HepG2 (cell line): Measurements from ENCODE around the gene PLEKHA5. TPM values are rescaled to one million over a fixed set of nuclear protein-coding genes. Genes with fewer than 3 reads are reported as not detected.
A peak's percentile ranks its signal among the peaks of the same experiment; 100 is the strongest.

Source experiments
- ATAC-seq: fragments of 200-7000 bp; cut with Tn5 transposase; 3 replicates; pipeline ENCODE4 v1.9.1; 2020; ENCODE audit warnings: mild to moderate bottlenecking, moderate library complexity
- BruUV-seq: library from RNA; stranded (reverse); fragments of 400-500 nt; replicated peaks from 2 replicates; lab custom pipeline; 2021; lab: Mats Ljungman, UMichigan
- CTCF ChIA-PET: fragments of 300-600 bp; formaldehyde crosslinking; extraction: SDS; loops from one replicate; lab custom pipeline; 2021; ENCODE audit warnings: low total read pairs, inconsistent platforms, low intra/inter-chr PET ratio; lab: Yijun Ruan, JAX
- POLR2A ChIA-PET: fragments of 350-600 bp; sonication (Branson Sonifier 250); formaldehyde crosslinking; loops from one replicate; lab custom pipeline; 2020; ENCODE audit warnings: antibody characterized with exemption, inconsistent platforms; lab: Yijun Ruan, JAX
- DNase-seq: peaks from one replicate; pipeline ENCODE4 v3.0.0-alpha.2; 2015; ENCODE audit warnings: low spot score
- FAIRE-seq: peaks from 3 replicates; lab custom pipeline; 2011; peaks lifted over from hg19 to GRCh38; lab: Jason Lieb, UNC
- H2AFZ ChIP-seq: one replicate; pipeline ENCODE4 v1.6.1; 2011; ENCODE audit warnings: low read length, inconsistent platforms
- H3K27ac ChIP-seq: fragments of 300-600 bp; 3 replicates; pipeline ENCODE4 v1.8.0; 2011; ENCODE audit warnings: mixed run types, mild to moderate bottlenecking, mixed read lengths, low read length, inconsistent platforms; ENCODE audit not compliant: insufficient read depth; ENCODE audit errors: extremely low read length
- H3K27me3 ChIP-seq, 2 experiments: fragments of 200-600 bp in 1 of 2; 2 replicates in 1 of 2; 3 replicates in 1 of 2; pipeline versions ENCODE4 v1.6.0 to v1.8.0; 2011; ENCODE audit warnings: low read length in 2 of 2, mild to moderate bottlenecking in 2 of 2, moderate library complexity in 2 of 2, inconsistent platforms in 1 of 2; ENCODE audit not compliant: insufficient read depth in 2 of 2, control insufficient read depth in 1 of 2
- H3K36me3 ChIP-seq, 2 experiments: fragments of 200-600 bp in 1 of 2; replicated peaks in 1 of 2; 2 replicates in 1 of 2; 3 replicates in 1 of 2; pipeline versions ENCODE4 v1.5.1 to v1.8.0; 2011; ENCODE audit warnings: low read length in 2 of 2, inconsistent platforms in 1 of 2; ENCODE audit not compliant: insufficient read depth in 2 of 2, control insufficient read depth in 1 of 2
- H3K4me1 ChIP-seq: 2 replicates; pipeline ENCODE4 v1.5.1; 2012; ENCODE audit warnings: low read length, inconsistent platforms; ENCODE audit not compliant: insufficient read depth
- H3K4me2 ChIP-seq: 2 replicates; pipeline ENCODE4 v1.6.0; 2011; ENCODE audit warnings: low read depth, low read length, inconsistent platforms
- H3K4me3 ChIP-seq, 3 experiments: fragments of 200-600 bp in 1 of 3; sonication (generic), shearing (Covaris generic) in 1 of 3; replicated peaks in 1 of 3; 2 replicates each; pipeline ENCODE4 v1.5.1; 2011 to 2016; ENCODE audit warnings: low read length in 3 of 3, inconsistent platforms in 2 of 3, low read depth in 2 of 3, mild to moderate bottlenecking in 2 of 3, control low read depth in 1 of 3, mixed read lengths in 1 of 3; ENCODE audit not compliant: insufficient read depth in 1 of 3
- H3K79me2 ChIP-seq: one replicate; pipeline ENCODE4 v1.6.1; 2011; ENCODE audit warnings: low read length, inconsistent platforms; ENCODE audit not compliant: insufficient read depth
- H3K9ac ChIP-seq: 2 replicates; pipeline ENCODE4 v1.6.0; 2011; ENCODE audit warnings: mild to moderate bottlenecking, low read depth, low read length, inconsistent platforms; ENCODE audit not compliant: insufficient read depth
- H3K9me3 ChIP-seq: 2 replicates; pipeline ENCODE4 v1.5.1; 2012; ENCODE audit warnings: mild to moderate bottlenecking, low read length
- H4K20me1 ChIP-seq: 2 replicates; pipeline ENCODE4 v1.6.0; 2011; ENCODE audit warnings: inconsistent platforms, mild to moderate bottlenecking, low read length, moderate library complexity; ENCODE audit not compliant: insufficient read depth
- GATAD1 ChIP-seq: IDR thresholded peaks from 2 replicates; pipeline ENCODE4 v1.6.1; 2016; ENCODE audit warnings: missing genetic modification reagents, missing compliant biosample characterization
- HDAC1 ChIP-seq: sonication (generic); formaldehyde crosslinking; IDR thresholded peaks from 2 replicates; pipeline ENCODE4 v1.5.1; 2020; ENCODE audit warnings: mild to moderate bottlenecking, missing genetic modification reagents
- MAFK ChIP-seq, 2 experiments: IDR thresholded peaks in 1 of 2; conservative IDR thresholded peaks in 1 of 2; 2 replicates each; pipeline ENCODE4 v1.6.1; 2011; ENCODE audit warnings: improper control_type of control experiment in 2 of 2, low read length in 2 of 2
- MAZ ChIP-seq, 2 experiments: sonication (generic) in 1 of 2; formaldehyde crosslinking in 1 of 2; IDR thresholded peaks; 2 replicates each; pipeline versions ENCODE4 v1.5.0 to v1.6.1; 2012 to 2020; ENCODE audit warnings: low read depth in 2 of 2, mild to moderate bottlenecking in 2 of 2, borderline replicate concordance in 1 of 2, improper control_type of control experiment in 1 of 2, low read length in 1 of 2, missing genetic modification reagents in 1 of 2, moderate library complexity in 1 of 2
- STAT5B ChIP-seq: sonication (generic); formaldehyde crosslinking; IDR thresholded peaks from 2 replicates; pipeline ENCODE4 v1.4.0; 2020; ENCODE audit warnings: missing genetic modification reagents
- TEAD3 ChIP-seq: optimal IDR thresholded peaks from 2 replicates; pipeline ENCODE3; 2016; ENCODE audit warnings: borderline replicate concordance
- ZNF136 ChIP-seq: sonication (generic); formaldehyde crosslinking; IDR thresholded peaks from 2 replicates; pipeline ENCODE4 v1.8.1; 2022; ENCODE audit warnings: low read depth, mild to moderate bottlenecking, moderate library complexity, missing genetic modification reagents
- ZNF382 ChIP-seq: sonication (generic); formaldehyde crosslinking; IDR thresholded peaks from 2 replicates; pipeline ENCODE4 v1.5.0; 2020; ENCODE audit warnings: missing genetic modification reagents, mild to moderate bottlenecking, borderline replicate concordance
- WGBS: methylation state at CpG from one replicate; pipeline ENCODE4 v1.1.6; 2017; ENCODE audit warnings: low lambda C conversion rate; 5-methylcytosine and 5-hydroxymethylcytosine counted together
- in situ Hi-C: cut with HindIII; loops from 2 replicates; pipeline ENCODE4 v1.10.0; 2017; ENCODE audit warnings: low pct_unique_long_range_greater_than_20kb; ENCODE audit not compliant: extremely low pct_ligation_motif_present
- intact Hi-C: fragments of 100-400 bp; cut with micrococcal nuclease; formaldehyde crosslinking; loops from one replicate; pipeline ENCODE4 v1.10.0; 2022; ENCODE audit not compliant: unreplicated experiment
- polyA plus RNA-seq, 8 experiments: library from polyadenylated mRNA; depleted of rRNA in 3 of 8; stranded (reverse) in 7 of 8; unstranded in 1 of 8; fragments of >200 nt; fragmentation: Illumina TruSeq in 4 of 8; extraction: Trizol in 4 of 8; gene quantifications; 2 replicates each; pipeline versions ENCODE4 v1.2.1 to v1.2.3, GENCODE V29; 2011 to 2016; ENCODE audit warnings: low read depth in 4 of 8, missing spikeins in 1 of 8, mixed read lengths in 1 of 8; ENCODE audit not compliant: insufficient read depth in 1 of 8
- total RNA-seq, 5 experiments: library from RNA; depleted of rRNA; stranded (reverse); fragments of >200 nt; fragmentation: Illumina TruSeq; extraction: Trizol; gene quantifications; 2 replicates each; pipeline ENCODE4 v1.2.3, GENCODE V29; 2016; ENCODE audit warnings: low read depth in 1 of 5

The PLEKHA5 gene
- total and polyA plus RNA-seq, 2 of the 13 experiments (the other 11 are each of a cell fraction or from before 2014, with no cell fraction given): 4.2 to 15.4 TPM

GRCh38 chr12:19402211-19402610 lies 272.7 kb downstream of the PLEKHA5 start:
- Histone ChIP-seq H3K27ac (no peak overlapping the region), H3K36me3 (no peaks in the 10 kb centered on the region), H4K20me1 (no peaks in the 10 kb centered on the region)
- DNase-seq: peak; percentile 15
- no TSS peak for BruUV-seq
- FAIRE-seq: no peak
- TF ChIP-seq MAZ (IDR thresholded peaks at IDR 0.05; ENCODE audit: borderline replicate concordance, low read depth, low read length) (no peak), MAZ (CRISPR knock-in tag; IDR thresholded peaks at IDR 0.05; ENCODE audit: low read depth) (no peak), STAT5B (no peak), MAFK (conservative IDR thresholded peaks at IDR 0.05 in 1 of 2, IDR thresholded peaks at IDR 0.05 in 1 of 2; ENCODE audit: low read length in 2 of 2) (0 out of 4 replicates have a peak, but pooled peaks of 1 of the 2 experiments have one; percentile 3), HDAC1 (CRISPR knock-in tag) (no peak), GATAD1 (no peak), ZNF382 (CRISPR knock-in tag) (no peak), TEAD3 (CRISPR knock-in tag) (peak; percentile 57), ZNF136 (no peak)
- TF ChIP-seq, all 625 proteins: peak for 2
- ChIA-PET CTCF (no interaction called here), POLR2A (interaction anchor here (0.9 to 2.0 kb wide), 2 partner anchors 11 to 37 kb away, joined by 3 to 8 read pairs; partner anchors contain the start of gene AEBP2)
- Histone ChIP-seq H3K4me2 (peak overlapping the region; percentile 59), H3K9ac (0 out of 2 replicates have a peak overlapping the region, but pooled peaks have one; percentile 7), H3K4me1 (peaks cover 29% of the 10 kb centered on the region), H3K79me2 (no peaks in the 10 kb centered on the region), H3K27me3 (no peaks in the 10 kb centered on the region), H3K9me3 (no peaks in the 10 kb centered on the region), H2AFZ (peak overlapping the region; percentile 24), H3K4me3 (peak overlapping the region in 1 of 3 experiments; percentile 8; a peak in 1 of 6 replicates)
- in situ Hi-C loops (no loop called here), intact Hi-C loops (loop anchor here (5.0 kb wide), 1 partner anchor 35 kb away; the partner anchor contains the start of gene AEBP2)
- 0% methylated on average over 2 of the region's 6 CpGs for WGBS
- peak; percentile 77 for ATAC-seq
